OCI-LY1 (cell line): ENCODE results near the gene RARA.

ENCODE experiments used
- EZH2 ChIP-seq: fragments of 200-600 bp; sonication (generic), shearing (Covaris generic); IDR thresholded peaks from 2 replicates; pipeline ENCODE4 v1.8.0; 2017; ENCODE audit warnings: borderline replicate concordance, mixed run types, mild to moderate bottlenecking, antibody characterized with exemption, low read length, moderate library complexity, mixed read lengths
- TF ChIP-seq, protein P1 (sequence below): fragments of 200-600 bp; sonication (generic), shearing (Covaris generic); IDR thresholded peaks from 2 replicates; pipeline ENCODE4 v1.5.1; 2017; ENCODE audit warnings: mild to moderate bottlenecking, antibody characterized with exemption, low read length, moderate library complexity, mixed read lengths

DNA sequence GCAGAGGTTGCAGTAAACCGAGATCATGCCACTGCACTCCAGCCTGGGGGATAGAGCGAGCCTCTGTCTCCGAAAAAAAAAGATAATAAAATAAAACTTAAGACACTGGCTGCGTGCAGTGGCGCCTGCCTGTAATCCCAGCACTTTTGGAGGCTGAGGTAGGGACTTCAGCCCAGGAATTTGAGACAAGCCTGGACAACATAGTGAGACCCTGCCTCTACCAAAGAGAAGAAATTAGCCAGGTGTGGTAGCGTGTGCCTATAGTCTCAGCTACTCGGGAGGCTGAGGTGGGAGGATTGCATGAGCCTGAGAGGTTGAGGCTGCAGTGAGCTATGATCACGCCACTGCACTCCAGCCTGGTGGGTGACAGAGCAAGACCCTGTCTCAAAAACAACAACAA, 26.6 kb downstream of the RARA start:
- TF ChIP-seq, protein P1, sequence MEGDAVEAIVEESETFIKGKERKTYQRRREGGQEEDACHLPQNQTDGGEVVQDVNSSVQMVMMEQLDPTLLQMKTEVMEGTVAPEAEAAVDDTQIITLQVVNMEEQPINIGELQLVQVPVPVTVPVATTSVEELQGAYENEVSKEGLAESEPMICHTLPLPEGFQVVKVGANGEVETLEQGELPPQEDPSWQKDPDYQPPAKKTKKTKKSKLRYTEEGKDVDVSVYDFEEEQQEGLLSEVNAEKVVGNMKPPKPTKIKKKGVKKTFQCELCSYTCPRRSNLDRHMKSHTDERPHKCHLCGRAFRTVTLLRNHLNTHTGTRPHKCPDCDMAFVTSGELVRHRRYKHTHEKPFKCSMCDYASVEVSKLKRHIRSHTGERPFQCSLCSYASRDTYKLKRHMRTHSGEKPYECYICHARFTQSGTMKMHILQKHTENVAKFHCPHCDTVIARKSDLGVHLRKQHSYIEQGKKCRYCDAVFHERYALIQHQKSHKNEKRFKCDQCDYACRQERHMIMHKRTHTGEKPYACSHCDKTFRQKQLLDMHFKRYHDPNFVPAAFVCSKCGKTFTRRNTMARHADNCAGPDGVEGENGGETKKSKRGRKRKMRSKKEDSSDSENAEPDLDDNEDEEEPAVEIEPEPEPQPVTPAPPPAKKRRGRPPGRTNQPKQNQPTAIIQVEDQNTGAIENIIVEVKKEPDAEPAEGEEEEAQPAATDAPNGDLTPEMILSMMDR = no peak
- no peak for TF ChIP-seq EZH2
